ENCODE data around the gene ATG7.

ATG7 gene

DNA sequence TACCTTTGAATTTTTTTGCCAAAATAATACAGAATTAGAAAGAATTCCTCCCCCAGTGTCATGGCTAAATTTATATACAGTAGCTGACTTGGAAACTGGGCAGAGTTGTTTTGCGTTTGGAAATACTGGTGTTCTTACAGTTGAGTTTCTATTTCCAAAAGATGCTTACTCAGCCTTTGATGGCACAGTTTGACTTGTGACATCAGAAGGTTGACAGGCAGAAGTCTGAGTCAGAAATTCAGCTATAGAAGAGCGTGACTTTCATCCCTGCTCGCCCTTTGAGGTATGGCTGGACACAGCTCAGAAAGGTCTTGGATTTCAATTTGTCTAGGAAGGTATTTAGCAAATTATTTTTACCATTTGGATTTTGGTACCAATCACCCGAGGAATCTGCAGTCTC, 195.7 kb downstream of the ATG7 start:
- peaks cover 0 to 3% of the 10 kb centered on the region in 2 experiments; a peak in 2 of 3 replicates for H3K36me3 ChIP-seq (ENCODE audit: control insufficient read depth in 2 of 2, insufficient read depth in 1 of 2, low read length in 2 of 2)
- TF ChIP-seq ZNF629 (tag by site-specific recombination; IDR thresholded peaks at IDR 0.05) (peak; percentile 43; the same call in 1 of the 2 replicates), ZNF391 (tag by site-specific recombination; IDR thresholded peaks at IDR 0.05; ENCODE audit: borderline replicate concordance, low read depth) (no peak)
- no peak overlapping the region for H3K4me3 ChIP-seq (ENCODE audit: low read depth, low read length)
- CTCF ChIA-PET = interaction anchor here (0.6 to 0.8 kb wide), 2 partner anchors 75 to 83 kb away, joined by 3 read pairs; no protein-coding TSS in a partner anchor
- H3K4me1 ChIP-seq (ENCODE audit: control insufficient read depth, insufficient read depth, low read length) = no peaks in the 10 kb centered on the region
- no peak overlapping the region for H3K27ac ChIP-seq (ENCODE audit: extremely low read depth, low read depth, low read length)
- H3K9me3 ChIP-seq (ENCODE audit: control insufficient read depth, insufficient read depth, low read depth, low read length) = no peaks in the 10 kb centered on the region
- POLR2A ChIA-PET = no interaction called here

DNA sequence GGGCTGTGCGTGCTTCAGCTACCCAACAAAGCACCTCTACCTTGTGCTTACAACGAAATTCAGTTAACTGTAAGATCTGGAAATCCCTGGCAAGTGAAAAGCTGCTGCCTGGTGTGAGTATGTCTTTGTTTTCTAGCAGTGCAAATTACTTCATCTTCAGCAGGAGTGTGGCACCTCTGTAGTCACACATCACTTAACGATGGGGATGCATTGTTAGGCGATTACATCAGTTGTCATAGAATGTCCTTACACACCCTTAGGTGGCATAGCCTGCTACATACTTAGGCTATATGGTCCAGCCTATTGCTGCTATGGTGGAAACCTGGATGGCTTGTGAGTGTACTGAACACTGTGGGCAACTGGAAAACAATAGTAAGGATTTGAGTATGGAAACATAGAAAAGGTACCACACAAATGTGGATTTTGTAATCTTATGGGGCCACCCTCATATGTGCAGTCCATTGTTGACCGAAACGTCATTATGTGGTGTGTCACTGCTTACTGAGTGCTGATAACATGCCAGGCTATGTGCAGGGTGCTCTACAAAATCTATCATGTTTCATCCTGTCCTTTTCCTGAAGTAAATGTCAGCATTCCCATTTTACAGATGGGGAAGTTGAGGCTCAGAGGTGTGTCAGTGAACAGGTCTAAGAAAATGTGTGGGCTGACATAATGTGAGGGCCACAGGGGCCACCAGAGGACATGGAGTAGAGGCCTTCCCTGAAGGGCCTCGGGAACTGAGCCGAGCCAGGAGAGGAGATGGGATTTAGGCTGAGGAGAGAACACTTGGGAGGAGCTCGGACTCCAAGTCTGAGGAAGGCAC, 198.0 kb downstream of the ATG7 start:
- TF ChIP-seq, protein P1, sequence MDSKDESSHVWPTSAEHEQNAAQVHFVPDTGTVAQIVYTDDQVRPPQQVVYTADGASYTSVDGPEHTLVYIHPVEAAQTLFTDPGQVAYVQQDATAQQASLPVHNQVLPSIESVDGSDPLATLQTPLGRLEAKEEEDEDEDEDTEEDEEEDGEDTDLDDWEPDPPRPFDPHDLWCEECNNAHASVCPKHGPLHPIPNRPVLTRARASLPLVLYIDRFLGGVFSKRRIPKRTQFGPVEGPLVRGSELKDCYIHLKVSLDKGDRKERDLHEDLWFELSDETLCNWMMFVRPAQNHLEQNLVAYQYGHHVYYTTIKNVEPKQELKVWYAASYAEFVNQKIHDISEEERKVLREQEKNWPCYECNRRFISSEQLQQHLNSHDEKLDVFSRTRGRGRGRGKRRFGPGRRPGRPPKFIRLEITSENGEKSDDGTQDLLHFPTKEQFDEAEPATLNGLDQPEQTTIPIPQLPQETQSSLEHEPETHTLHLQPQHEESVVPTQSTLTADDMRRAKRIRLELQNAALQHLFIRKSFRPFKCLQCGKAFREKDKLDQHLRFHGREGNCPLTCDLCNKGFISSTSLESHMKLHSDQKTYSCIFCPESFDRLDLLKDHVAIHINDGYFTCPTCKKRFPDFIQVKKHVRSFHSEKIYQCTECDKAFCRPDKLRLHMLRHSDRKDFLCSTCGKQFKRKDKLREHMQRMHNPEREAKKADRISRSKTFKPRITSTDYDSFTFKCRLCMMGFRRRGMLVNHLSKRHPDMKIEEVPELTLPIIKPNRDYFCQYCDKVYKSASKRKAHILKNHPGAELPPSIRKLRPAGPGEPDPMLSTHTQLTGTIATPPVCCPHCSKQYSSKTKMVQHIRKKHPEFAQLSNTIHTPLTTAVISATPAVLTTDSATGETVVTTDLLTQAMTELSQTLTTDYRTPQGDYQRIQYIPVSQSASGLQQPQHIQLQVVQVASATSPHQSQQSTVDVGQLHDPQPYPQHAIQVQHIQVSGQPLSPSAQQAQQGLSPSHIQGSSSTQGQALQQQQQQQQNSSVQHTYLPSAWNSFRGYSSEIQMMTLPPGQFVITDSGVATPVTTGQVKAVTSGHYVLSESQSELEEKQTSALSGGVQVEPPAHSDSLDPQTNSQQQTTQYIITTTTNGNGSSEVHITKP (tag by site-specific recombination; IDR thresholded peaks at IDR 0.05) = 0 out of 2 replicates have a peak, but pooled peaks have one; percentile 40
- TF ChIP-seq HOXC10 (CRISPR knock-in tag; IDR thresholded peaks at IDR 0.05) (no peak), ZNF221 (tag by site-specific recombination; IDR thresholded peaks at IDR 0.05; ENCODE audit: borderline replicate concordance) (no peak), YY2 (tag by site-specific recombination; IDR thresholded peaks at IDR 0.05) (no peak), ZNF600 (tag by site-specific recombination; IDR thresholded peaks at IDR 0.05) (peak; percentile 53; the same call in 1 of the 2 replicates), ZNF184 (tag by site-specific recombination; IDR thresholded peaks at IDR 0.05) (no peak), ZNF24 (tag by site-specific recombination; IDR thresholded peaks at IDR 0.05) (peak; percentile 39; the same call in 1 of the 2 replicates), ZNF529 (tag by site-specific recombination; IDR thresholded peaks at IDR 0.05; ENCODE audit: insufficient replicate concordance) (no peak), ZNF366 (tag by site-specific recombination; conservative IDR thresholded peaks at IDR 0.05) (peak; percentile 48; the same call in 1 of the 2 replicates), ZNF792 (tag by site-specific recombination; IDR thresholded peaks at IDR 0.05) (no peak), ZBTB20 (tag by site-specific recombination; IDR thresholded peaks at IDR 0.05) (no peak), ZNF174 (tag by site-specific recombination; IDR thresholded peaks at IDR 0.05) (no peak)
- TF ChIP-seq, protein P2, sequence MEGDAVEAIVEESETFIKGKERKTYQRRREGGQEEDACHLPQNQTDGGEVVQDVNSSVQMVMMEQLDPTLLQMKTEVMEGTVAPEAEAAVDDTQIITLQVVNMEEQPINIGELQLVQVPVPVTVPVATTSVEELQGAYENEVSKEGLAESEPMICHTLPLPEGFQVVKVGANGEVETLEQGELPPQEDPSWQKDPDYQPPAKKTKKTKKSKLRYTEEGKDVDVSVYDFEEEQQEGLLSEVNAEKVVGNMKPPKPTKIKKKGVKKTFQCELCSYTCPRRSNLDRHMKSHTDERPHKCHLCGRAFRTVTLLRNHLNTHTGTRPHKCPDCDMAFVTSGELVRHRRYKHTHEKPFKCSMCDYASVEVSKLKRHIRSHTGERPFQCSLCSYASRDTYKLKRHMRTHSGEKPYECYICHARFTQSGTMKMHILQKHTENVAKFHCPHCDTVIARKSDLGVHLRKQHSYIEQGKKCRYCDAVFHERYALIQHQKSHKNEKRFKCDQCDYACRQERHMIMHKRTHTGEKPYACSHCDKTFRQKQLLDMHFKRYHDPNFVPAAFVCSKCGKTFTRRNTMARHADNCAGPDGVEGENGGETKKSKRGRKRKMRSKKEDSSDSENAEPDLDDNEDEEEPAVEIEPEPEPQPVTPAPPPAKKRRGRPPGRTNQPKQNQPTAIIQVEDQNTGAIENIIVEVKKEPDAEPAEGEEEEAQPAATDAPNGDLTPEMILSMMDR (tag by site-specific recombination; IDR thresholded peaks at IDR 0.05) = no peak
- TF ChIP-seq, protein P3, sequence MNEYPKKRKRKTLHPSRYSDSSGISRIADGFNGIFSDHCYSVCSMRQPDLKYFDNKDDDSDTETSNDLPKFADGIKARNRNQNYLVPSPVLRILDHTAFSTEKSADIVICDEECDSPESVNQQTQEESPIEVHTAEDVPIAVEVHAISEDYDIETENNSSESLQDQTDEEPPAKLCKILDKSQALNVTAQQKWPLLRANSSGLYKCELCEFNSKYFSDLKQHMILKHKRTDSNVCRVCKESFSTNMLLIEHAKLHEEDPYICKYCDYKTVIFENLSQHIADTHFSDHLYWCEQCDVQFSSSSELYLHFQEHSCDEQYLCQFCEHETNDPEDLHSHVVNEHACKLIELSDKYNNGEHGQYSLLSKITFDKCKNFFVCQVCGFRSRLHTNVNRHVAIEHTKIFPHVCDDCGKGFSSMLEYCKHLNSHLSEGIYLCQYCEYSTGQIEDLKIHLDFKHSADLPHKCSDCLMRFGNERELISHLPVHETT (tag by site-specific recombination; IDR thresholded peaks at IDR 0.05) = no peak
- TF ChIP-seq, protein P4, sequence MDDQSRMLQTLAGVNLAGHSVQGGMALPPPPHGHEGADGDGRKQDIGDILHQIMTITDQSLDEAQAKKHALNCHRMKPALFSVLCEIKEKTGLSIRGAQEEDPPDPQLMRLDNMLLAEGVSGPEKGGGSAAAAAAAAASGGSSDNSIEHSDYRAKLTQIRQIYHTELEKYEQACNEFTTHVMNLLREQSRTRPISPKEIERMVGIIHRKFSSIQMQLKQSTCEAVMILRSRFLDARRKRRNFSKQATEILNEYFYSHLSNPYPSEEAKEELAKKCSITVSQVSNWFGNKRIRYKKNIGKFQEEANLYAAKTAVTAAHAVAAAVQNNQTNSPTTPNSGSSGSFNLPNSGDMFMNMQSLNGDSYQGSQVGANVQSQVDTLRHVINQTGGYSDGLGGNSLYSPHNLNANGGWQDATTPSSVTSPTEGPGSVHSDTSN (CRISPR knock-in tag; IDR thresholded peaks at IDR 0.05) = no peak
- TF ChIP-seq, protein P5, sequence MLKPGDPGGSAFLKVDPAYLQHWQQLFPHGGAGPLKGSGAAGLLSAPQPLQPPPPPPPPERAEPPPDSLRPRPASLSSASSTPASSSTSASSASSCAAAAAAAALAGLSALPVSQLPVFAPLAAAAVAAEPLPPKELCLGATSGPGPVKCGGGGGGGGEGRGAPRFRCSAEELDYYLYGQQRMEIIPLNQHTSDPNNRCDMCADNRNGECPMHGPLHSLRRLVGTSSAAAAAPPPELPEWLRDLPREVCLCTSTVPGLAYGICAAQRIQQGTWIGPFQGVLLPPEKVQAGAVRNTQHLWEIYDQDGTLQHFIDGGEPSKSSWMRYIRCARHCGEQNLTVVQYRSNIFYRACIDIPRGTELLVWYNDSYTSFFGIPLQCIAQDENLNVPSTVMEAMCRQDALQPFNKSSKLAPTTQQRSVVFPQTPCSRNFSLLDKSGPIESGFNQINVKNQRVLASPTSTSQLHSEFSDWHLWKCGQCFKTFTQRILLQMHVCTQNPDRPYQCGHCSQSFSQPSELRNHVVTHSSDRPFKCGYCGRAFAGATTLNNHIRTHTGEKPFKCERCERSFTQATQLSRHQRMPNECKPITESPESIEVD (tag by site-specific recombination; IDR thresholded peaks at IDR 0.05) = no peak
- TF ChIP-seq, protein P6, sequence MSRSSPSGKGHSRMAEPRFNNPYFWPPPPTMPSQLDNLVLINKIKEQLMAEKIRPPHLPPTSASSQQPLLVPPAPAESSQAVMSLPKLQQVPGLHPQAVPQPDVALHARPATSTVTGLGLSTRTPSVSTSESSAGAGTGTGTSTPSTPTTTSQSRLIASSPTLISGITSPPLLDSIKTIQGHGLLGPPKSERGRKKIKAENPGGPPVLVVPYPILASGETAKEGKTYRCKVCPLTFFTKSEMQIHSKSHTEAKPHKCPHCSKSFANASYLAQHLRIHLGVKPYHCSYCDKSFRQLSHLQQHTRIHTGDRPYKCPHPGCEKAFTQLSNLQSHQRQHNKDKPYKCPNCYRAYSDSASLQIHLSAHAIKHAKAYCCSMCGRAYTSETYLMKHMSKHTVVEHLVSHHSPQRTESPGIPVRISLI (tag by site-specific recombination; IDR thresholded peaks at IDR 0.05) = peak; percentile 70
- TF ChIP-seq, protein P7, sequence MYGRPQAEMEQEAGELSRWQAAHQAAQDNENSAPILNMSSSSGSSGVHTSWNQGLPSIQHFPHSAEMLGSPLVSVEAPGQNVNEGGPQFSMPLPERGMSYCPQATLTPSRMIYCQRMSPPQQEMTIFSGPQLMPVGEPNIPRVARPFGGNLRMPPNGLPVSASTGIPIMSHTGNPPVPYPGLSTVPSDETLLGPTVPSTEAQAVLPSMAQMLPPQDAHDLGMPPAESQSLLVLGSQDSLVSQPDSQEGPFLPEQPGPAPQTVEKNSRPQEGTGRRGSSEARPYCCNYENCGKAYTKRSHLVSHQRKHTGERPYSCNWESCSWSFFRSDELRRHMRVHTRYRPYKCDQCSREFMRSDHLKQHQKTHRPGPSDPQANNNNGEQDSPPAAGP (tag by site-specific recombination; IDR thresholded peaks at IDR 0.05) = peak; percentile 21; the same call in 1 of the 2 replicates
- POLR2A ChIA-PET = no interaction called here

More for the DNA sequence above, 198.0 kb downstream of the ATG7 start:
- Histone ChIP-seq H3K4me3 (ENCODE audit: low read depth, low read length) (no peak overlapping the region), H3K9me3 (ENCODE audit: control insufficient read depth, insufficient read depth, low read depth, low read length) (no peaks in the 10 kb centered on the region), H3K27ac (ENCODE audit: extremely low read depth, low read depth, low read length) (no peak overlapping the region), H3K4me1 (ENCODE audit: control insufficient read depth, insufficient read depth, low read length) (peaks cover 3% of the 10 kb centered on the region; the same call in 1 of the 2 replicates), H3K36me3 (ENCODE audit: control insufficient read depth in 2 of 2, insufficient read depth in 1 of 2, low read length in 2 of 2) (peaks cover 0 to 3% of the 10 kb centered on the region in 2 experiments; a peak in 2 of 3 replicates)
- CTCF ChIA-PET = no interaction called here
